HG03520 (cell line): ENCODE data around the gene SI.
"Not testable (repeated sequence)": the region's sequence is repeated elsewhere in the genome, so short reads cannot be mapped to it uniquely, and the experiment has no call there.

ENCODE experiments used
- ATAC-seq: cut with Tn5 transposase; IDR thresholded peaks from one replicate; pipeline ENCODE4 v1.9.1; 2021; ENCODE audit warnings: mild to moderate bottlenecking, moderate library complexity; ENCODE audit not compliant: unreplicated experiment

The SI gene

DNA sequence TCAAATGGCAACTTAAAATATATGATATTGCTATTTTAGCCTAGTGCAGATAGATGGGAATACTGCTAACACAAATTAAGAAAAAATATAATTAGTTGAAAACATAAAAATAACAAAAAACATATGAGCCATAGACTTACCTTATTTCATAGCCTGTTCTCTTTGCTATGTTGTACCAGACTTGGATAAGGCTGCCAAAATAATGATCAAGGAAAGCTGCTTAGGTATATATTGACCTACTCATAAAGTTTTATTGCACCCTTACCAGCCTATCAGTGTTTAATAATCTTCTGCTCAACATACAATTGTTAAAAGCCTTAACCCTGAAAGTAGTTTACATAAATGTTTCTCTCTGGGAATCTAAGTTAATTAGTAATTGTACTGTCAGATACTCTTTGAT is at the start of gene SI:
Gene SI, minus strand, starts transcription at position 204 of the 400 bp plus-strand sequence. CDS start 2,484 bp downstream, outside the sequence.
- no peak for ATAC-seq

DNA sequence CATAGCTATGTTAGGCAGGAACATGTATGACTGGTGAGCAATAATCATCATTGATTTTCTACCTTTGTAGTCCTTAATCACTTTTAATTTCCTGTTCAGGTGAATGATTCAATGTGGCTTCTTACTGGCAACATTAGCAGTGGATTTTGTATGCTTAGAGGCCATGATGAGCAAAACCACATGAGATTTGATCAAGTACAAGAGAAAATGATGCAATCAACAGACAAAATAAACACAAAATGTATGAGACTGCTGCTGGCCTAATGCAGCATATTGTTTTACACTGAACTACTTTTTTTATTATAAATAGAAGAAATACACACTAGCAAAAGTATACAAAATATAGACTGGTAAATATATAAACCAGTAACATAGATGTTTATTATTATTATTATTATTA is 47.5 kb upstream of the SI start:
- ATAC-seq: no peak

DNA sequence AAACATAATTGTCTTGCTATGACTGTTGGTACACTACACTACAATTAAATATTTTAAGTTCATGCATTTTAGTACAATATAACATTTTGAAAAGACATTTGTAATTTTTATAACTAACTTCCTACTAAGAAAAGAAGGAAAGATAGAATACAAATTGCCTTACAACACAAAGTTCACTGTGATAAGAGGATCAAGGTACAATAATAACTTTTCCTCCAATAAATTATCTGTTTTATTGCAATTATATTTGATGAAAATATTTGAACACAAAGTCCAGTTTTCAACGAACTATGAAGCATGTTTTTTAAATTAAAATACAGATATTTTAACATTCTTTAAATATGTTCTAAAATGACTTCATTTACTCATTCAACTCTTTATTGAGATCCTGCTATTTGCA is 33.1 kb upstream of the SI start:
- ATAC-seq: no peak

DNA sequence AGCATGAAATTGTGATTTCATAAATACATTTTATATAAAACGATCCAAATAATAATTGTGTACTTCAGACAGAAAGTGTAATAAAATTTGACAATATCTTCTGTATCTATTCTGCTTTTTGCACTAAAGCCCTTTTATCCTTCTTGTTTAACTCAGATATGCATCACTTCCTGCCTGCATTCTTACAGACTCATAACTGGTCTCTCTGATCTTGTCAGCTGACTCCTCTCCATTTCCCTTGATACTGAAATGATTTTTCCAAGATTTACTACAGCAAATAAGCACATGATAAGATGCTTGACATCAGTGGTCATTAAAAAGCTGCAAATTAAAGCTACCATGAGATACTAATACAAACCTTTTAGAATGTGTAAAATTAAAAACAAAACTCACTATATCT is 25.3 kb upstream of the SI start:
- ATAC-seq: no peak

DNA sequence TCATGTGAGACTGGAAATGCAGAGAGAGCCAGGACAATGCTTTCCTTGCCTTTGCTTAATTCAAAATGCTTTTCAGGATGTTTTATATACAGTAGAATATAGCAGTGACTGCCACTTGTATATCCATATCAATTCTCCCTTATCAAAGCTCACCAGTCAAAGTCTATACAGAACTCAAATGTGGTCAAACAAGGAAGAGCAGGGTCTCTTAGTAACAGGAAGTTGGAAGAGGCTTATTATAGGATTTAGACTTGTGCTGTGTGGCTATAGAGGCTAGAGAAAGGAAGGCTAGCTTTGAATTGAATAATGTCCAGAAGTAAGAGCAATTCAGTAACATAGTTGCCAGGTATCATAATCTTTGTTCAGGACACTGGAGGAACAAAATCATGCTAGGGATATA is 4.4 kb upstream of the SI start:
- ATAC-seq: no peak

DNA sequence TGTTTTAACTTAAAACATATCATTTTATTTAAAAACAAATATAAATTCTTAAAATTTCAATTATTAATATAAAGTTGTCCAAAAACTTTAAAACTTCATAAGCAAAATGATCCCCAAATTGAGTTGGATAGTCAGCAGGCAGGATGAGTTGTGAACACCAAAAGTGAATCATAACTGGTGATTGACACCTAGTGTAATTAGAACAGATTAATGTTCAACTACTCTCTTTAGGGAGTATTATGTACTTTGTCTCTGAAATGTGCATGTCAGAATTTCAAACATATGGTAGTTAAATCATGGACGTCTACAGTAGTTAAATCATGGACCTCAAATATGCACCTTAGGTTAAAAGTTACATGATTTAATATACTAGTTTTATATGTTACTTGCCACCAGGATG is 2.9 kb upstream of the SI start:
- ATAC-seq: no peak

DNA sequence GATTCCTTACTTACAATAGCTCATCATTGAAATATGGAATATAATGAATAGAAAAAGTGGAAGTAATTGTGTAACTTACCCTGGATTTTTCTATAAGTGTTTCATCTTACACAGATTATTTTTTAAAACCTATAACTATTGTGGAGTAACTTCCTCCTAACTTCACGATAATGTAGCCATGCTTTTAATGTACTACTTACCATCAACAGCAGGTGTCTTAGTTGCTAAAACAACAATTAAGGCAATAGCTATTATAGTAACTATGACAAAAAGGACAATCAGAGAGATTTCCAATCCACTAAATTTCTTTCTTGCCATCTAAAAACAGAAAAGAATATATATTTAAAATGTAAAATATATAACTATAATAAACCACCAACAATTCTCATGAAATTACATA is 2.6 kb downstream of the SI start:
- ATAC-seq: no peak

DNA sequence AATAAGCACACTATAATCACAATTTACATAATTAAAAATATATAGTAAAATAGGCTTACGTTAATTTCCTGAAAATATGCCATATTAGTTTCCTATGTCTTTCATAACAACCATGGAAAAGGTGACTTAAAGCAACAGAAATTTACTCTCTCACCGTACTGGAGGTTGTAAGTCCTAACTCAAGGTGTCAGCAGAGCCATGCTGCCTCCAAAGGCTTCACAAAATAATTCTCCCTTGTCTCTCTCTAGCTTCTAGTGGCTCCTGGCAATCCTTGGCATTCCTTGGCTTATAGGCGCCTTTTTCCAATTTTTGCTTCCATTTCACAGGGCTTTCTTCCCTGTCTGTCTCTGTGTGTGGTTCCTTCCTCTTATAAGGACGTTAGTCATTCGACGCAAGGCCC is 7.6 kb downstream of the SI start:
- ATAC-seq: no peak

DNA sequence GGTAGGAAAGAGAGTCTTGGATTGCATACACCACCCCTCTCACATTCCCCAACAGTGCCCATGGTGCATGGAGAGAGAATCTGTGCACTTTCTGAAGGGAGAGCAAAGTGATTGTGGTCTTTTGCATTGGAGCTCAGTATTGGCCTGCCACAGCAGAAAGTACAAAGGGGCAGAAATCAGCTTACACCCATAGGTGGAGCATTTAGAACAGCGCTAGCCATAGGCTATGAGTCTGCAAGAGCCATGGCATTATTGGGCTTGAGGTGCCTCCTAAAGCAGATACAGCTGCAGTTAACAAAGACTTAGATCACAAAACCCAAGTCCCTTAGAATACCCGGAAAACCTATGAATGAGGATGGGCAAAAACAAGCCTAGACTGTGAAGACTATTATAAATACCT is 21.8 kb downstream of the SI start:
- ATAC-seq: no peak

DNA sequence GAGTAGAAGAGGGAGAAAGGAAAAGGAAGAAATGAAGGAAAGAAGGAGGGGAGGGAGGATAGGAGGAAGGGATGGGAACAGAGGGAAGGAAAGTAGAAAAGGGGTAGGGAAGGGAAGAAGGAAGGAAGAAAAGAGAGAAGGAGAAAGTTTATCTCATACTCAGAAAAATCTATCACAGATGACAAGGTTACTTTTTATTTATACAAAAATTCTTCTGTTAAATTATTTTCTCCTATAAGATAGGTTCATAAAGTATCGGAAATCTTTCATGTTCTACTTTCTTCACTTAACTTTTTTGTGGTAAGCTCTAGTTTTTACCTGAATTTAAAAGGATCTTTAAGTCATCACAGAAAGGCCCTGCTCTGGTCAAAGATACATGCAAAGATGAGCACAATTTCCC is 38.1 kb downstream of the SI start:
- ATAC-seq: no peak

DNA sequence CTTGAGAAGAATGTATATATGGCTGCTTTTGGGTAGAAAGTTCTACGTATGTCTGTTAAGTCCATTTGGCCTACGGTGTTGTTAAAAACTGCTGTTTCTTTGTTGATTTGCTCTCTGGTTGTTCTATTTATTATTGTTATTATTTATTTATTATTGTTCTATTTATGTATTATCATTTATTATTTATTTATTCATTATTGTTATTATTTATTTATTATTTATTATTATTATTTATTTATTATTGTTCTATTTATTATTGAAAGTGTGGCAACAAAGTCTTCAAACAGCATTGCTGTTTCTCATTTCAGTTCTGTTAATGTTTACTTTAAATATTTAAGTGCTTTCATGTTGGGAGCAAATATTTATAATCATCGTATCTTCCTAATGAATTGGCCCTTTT is 66.7 kb downstream of the SI start:
- ATAC-seq: no peak

DNA sequence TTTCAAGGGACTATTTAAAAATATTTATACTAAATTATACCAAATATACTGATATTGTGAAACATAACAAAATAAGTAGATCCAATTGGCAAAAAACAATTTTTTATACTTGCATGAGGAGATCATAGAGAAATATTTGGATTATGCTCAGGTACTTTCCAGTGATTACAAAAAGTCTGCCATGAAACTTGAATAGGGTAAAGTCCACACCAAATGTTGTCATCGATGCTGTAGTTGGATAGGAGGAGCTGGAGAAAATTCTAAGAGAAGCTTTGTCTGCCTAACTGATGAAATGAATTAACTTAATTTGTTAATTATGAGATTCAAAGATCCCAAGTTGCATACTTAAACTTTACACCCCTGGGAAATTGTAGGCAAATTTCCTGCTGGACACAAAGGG is 93.3 kb downstream of the SI start:
- no peak for ATAC-seq

DNA sequence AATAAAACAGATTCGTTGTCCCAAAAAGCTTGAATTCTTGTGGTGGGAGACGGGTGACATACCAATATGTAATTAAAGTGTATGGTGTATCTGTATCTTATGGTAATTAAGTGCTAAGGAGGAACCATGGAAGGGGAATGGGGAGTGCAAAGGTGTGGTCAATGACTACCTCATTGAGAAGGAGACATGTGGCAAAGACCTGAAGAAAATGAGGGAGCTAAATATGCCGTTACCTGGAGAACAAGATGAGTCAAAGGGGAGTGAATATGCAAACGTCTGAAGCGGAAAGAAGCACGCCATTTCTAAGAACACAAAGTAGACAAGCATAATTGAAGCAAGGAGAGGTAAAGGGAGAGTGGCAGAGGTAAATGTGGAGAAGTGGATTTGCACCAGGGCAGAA is 115.7 kb downstream of the SI start:
- ATAC-seq: no peak

DNA sequence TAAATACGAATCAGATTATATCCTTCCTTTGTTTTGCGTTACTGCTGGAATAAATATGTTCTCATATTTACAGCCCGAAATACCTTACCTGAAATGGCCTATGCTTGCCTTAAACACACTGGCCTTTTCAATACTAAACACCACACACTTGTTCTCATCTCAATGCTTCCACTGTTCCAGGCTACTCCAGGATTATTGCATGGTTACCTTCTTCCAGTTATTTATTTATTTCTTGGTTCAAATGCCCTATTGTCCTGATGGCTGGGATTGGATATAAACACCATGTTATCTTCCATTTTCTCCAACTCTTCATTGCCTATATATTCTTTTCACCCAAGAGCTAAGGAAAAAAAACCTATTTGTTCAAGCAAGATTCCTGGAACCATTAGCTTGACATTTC is 125.3 kb downstream of the SI start:
- no peak for ATAC-seq

DNA sequence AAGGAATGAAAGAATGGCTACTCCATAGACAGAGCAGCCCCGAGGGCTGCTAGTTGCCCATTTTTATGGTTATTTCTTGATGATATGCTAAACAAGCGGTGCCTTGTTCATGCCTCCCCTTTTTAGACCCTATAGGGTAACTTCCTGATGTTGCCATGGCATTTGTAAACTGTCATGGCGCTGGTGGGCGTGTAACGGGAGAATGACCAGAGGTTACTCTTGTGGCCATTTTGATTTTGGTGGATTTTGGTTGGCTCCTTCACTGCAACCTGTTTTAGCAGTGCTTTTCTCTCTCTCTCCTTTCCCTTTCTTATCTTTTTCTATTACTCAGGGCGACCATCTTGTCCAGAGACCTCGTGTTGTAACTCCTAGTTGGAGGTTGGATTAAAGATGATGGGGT is 126.9 kb downstream of the SI start:
- ATAC-seq: not testable (repeated sequence)

DNA sequence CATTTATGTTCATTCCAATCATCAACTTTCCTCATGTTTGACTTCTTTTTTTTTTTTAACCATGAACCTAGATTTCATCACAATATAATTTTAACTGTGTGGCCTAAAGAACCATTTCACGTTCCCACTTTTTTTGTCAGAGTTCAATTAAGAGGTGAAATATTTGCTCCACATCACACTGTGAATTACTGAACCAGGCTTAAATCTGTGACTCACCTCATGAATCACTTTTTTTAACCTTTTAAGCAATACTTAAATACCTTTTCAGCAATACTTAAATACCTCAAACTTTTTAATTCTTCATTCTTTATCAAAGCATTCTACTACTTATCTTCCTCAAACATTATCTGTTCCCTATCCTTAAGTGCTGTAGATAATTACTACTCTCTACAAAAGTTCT is 137.6 kb downstream of the SI start:
- no peak for ATAC-seq

DNA sequence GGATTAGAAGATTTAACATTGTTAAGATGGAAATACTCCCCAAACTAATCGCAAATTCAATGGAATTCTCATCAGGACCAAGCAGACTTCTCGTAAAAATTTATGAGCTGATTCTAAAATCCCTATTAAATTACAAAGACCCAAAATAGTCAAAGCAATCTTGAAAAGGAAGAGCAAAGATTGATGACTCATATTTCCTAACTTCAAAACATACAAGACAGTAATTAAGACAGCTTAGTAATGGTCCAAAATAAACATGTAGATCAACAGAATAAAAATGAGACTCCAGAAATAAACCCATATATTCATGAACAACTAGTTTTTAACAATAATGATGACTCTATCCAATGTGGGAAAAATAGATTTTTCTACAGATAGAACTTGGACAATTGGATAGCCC is 148.7 kb downstream of the SI start:
- no peak for ATAC-seq
